ENCODE measurements around the gene RYR3. TPM values are rescaled to one million over a fixed set of nuclear protein-coding genes. Genes with fewer than 3 reads are reported as not detected.

The RYR3 gene
- total RNA-seq, 1 donor from 2014 or later = 0.08 TPM

- DNase-seq = no peak
- no peak overlapping the region for H3K4me3 ChIP-seq
- intact Hi-C loops (cut with micrococcal nuclease) = no loop called here
- peaks cover 58% of the 10 kb centered on the region for H3K27me3 ChIP-seq (ENCODE audit: low read depth)
- no peaks in the 10 kb centered on the region for H3K9me3 ChIP-seq (replicated peaks)
- H3K27ac ChIP-seq (replicated peaks) = no peak overlapping the region
- H3K4me1 ChIP-seq = no peaks in the 10 kb centered on the region
- no peak for TF ChIP-seq CTCF (IDR thresholded peaks at IDR 0.05; ENCODE audit: borderline replicate concordance)
- no peaks in the 10 kb centered on the region for H3K36me3 ChIP-seq
Observed at GRCh38 chr15:33671456-33671855, 360.7 kb downstream of the RYR3 start.

- no peak for DNase-seq
- H3K4me1 ChIP-seq = no peaks in the 10 kb centered on the region
- intact Hi-C loops (cut with micrococcal nuclease) = no loop called here
Observed at GRCh38 chr15:33675246-33675645, 364.5 kb downstream of the RYR3 start.

GRCh38 chr15:33677238-33677830 is 366.6 kb downstream of the RYR3 start:
- intact Hi-C loops (cut with micrococcal nuclease) = no loop called here
- no peak for TF ChIP-seq CTCF (IDR thresholded peaks at IDR 0.05; ENCODE audit: borderline replicate concordance)
- Histone ChIP-seq H3K36me3 (no peaks in the 10 kb centered on the region), H3K27me3 (ENCODE audit: low read depth) (peaks cover 78% of the 10 kb centered on the region), H3K27ac (replicated peaks) (no peak overlapping the region), H3K4me1 (no peaks in the 10 kb centered on the region), H3K9me3 (replicated peaks) (no peaks in the 10 kb centered on the region), H3K4me3 (no peak overlapping the region)
- no peak for DNase-seq

More at GRCh38 chr15:33675246-33675645, 364.5 kb downstream of the RYR3 start:
- peak; percentile 30 for TF ChIP-seq CTCF (IDR thresholded peaks at IDR 0.05; ENCODE audit: borderline replicate concordance)
- no peak overlapping the region for H3K27ac ChIP-seq (replicated peaks)
- H3K4me3 ChIP-seq = no peak overlapping the region
- peaks cover 80% of the 10 kb centered on the region for H3K27me3 ChIP-seq (ENCODE audit: low read depth)
- H3K9me3 ChIP-seq (replicated peaks) = no peaks in the 10 kb centered on the region
- no peaks in the 10 kb centered on the region for H3K36me3 ChIP-seq

GRCh38 chr15:33678176-33678575 is 367.4 kb downstream of the RYR3 start:
- H3K4me3 ChIP-seq = no peak overlapping the region
- H3K36me3 ChIP-seq = no peaks in the 10 kb centered on the region
- TF ChIP-seq CTCF (IDR thresholded peaks at IDR 0.05; ENCODE audit: borderline replicate concordance) = no peak
- no peaks in the 10 kb centered on the region for H3K9me3 ChIP-seq (replicated peaks)
- no peaks in the 10 kb centered on the region for H3K4me1 ChIP-seq
- DNase-seq = no peak
- intact Hi-C loops (cut with micrococcal nuclease) = no loop called here
- H3K27me3 ChIP-seq (ENCODE audit: low read depth) = peaks cover 78% of the 10 kb centered on the region
- no peak overlapping the region for H3K27ac ChIP-seq (replicated peaks)

GRCh38 chr15:33678602-33679001 is 367.8 kb downstream of the RYR3 start:
- no peak for TF ChIP-seq CTCF (IDR thresholded peaks at IDR 0.05; ENCODE audit: borderline replicate concordance)
- Histone ChIP-seq H3K27me3 (ENCODE audit: low read depth) (peaks cover 81% of the 10 kb centered on the region), H3K27ac (replicated peaks) (no peak overlapping the region), H3K9me3 (replicated peaks) (no peaks in the 10 kb centered on the region), H3K36me3 (no peaks in the 10 kb centered on the region), H3K4me3 (no peak overlapping the region), H3K4me1 (no peaks in the 10 kb centered on the region)
- no peak for DNase-seq
- intact Hi-C loops (cut with micrococcal nuclease) = no loop called here

Data from left ventricle myocardium inferior (tissue), 1 donor.